ENCODE measurements around the gene TDRD9.
A peak's percentile ranks its signal among the peaks of the same experiment; 100 is the strongest.

TDRD9 gene

GRCh38 chr14:103905842-103906456, 22.3 kb upstream of the TDRD9 start:
- ChIA-PET CTCF (interaction anchor here (0.8 to 3.7 kb wide), 4 partner anchors 15 to 98 kb away, joined by 3 to 28 read pairs (median 3); no protein-coding TSS in a partner anchor), POLR2A (no interaction called here)
- TF ChIP-seq CTCF (IDR thresholded peaks at IDR 0.05; ENCODE audit: control extremely low read depth, extremely low read depth, low read depth, missing control alignments) = peak; percentile 2
- DNase-seq (ENCODE audit: extremely low spot score) = no peak

- TF ChIP-seq CTCF (IDR thresholded peaks at IDR 0.05; ENCODE audit: control extremely low read depth, extremely low read depth, low read depth, missing control alignments) = no peak
- DNase-seq (ENCODE audit: extremely low spot score) = no peak
- CTCF ChIA-PET = interaction anchor here (1.4 to 4.1 kb wide), 3 partner anchors 10 to 99 kb away, joined by 5 to 60 read pairs (median 10); a partner anchor contains a TSS
- POLR2A ChIA-PET = no interaction called here
Observed at GRCh38 chr14:103908580-103908979, 19.7 kb upstream of the TDRD9 start.

GRCh38 chr14:103909531-103910261, 18.6 kb upstream of the TDRD9 start:
- POLR2A ChIA-PET = no interaction called here
- CTCF ChIA-PET = interaction anchor here (0.8 to 5.0 kb wide), 18 partner anchors 9 to 392 kb away, joined by 3 to 74 read pairs (median 4); partner anchors contain the start of gene RD3L
- DNase-seq (ENCODE audit: extremely low spot score) = no peak
- TF ChIP-seq CTCF (IDR thresholded peaks at IDR 0.05; ENCODE audit: control extremely low read depth, extremely low read depth, low read depth, missing control alignments) = no peak

GRCh38 chr14:103910262-103910935, 17.9 kb upstream of the TDRD9 start:
- DNase-seq (ENCODE audit: extremely low spot score) = peak; percentile 82
- CTCF ChIA-PET = interaction anchor here (0.6 to 5.0 kb wide), 18 partner anchors 8 to 392 kb away, joined by 3 to 74 read pairs (median 4); partner anchors contain the start of gene RD3L
- POLR2A ChIA-PET = no interaction called here
- TF ChIP-seq CTCF (IDR thresholded peaks at IDR 0.05; ENCODE audit: control extremely low read depth, extremely low read depth, low read depth, missing control alignments) = peak; percentile 82

- TF ChIP-seq CTCF (IDR thresholded peaks at IDR 0.05; ENCODE audit: control extremely low read depth, extremely low read depth, low read depth, missing control alignments) = no peak
- ChIA-PET CTCF (interaction anchor here (0.6 to 5.0 kb wide), 16 partner anchors 8 to 393 kb away, joined by 3 to 74 read pairs (median 5); a partner anchor contains a TSS), POLR2A (no interaction called here)
- no peak for DNase-seq (ENCODE audit: extremely low spot score)
Observed at GRCh38 chr14:103910984-103911383, 17.3 kb upstream of the TDRD9 start.

- DNase-seq (ENCODE audit: extremely low spot score) = no peak
- CTCF ChIA-PET = interaction anchor here (0.7 to 1.4 kb wide), 2 partner anchors 15 to 107 kb away, joined by 3 to 10 read pairs; no protein-coding TSS in a partner anchor
- TF ChIP-seq CTCF (IDR thresholded peaks at IDR 0.05; ENCODE audit: control extremely low read depth, extremely low read depth, low read depth, missing control alignments) = no peak
- POLR2A ChIA-PET = no interaction called here
Observed at GRCh38 chr14:103915616-103916015, 12.6 kb upstream of the TDRD9 start.

Measured in GM10248 (cell line).